Adrenal gland (tissue), 5 donors: ENCODE results near the gene BAG5.

ENCODE experiments used
- CTCF ChIP-seq, 6 experiments: fragments of 450-650 bp in 4 of 6; fragments of 200-600 bp in 2 of 6; sonication (generic) in 1 of 6; IDR thresholded peaks; 1 replicate in 5 of 6; 2 replicates in 1 of 6; pipeline versions ENCODE4 v1.5.1 to v1.8.0; 2016 to 2021; ENCODE audit warnings: antibody characterized with exemption in 6 of 6, mild to moderate bottlenecking in 2 of 6, moderate library complexity in 1 of 6
- POLR2A ChIP-seq, 2 donors: fragments of 450-650 bp; IDR thresholded peaks; one replicate each; pipeline ENCODE4 v1.6.1; 2017; ENCODE audit warnings: antibody characterized with exemption in 2 of 2, mild to moderate bottlenecking in 2 of 2, moderate library complexity in 1 of 2
- donor health status: DM: no; HTN: no; CAD: no.

- TF ChIP-seq CTCF (IDR thresholded peaks at IDR 0.05), result no peak
- no peak for TF ChIP-seq POLR2A (IDR thresholded peaks at IDR 0.05)
Measured at GRCh38 chr14:103514596-103515421, 47.6 kb downstream of the BAG5 start.
